Activated CD4-positive, CD25-positive, alpha-beta regulatory T cell (primary cell): ENCODE data around the gene QARS1.

Experiments
- DNase-seq, 4 experiments: peaks; one replicate each; lab custom pipeline; 2025; lab: John Stamatoyannopoulos, UW

QARS1 gene

DNA sequence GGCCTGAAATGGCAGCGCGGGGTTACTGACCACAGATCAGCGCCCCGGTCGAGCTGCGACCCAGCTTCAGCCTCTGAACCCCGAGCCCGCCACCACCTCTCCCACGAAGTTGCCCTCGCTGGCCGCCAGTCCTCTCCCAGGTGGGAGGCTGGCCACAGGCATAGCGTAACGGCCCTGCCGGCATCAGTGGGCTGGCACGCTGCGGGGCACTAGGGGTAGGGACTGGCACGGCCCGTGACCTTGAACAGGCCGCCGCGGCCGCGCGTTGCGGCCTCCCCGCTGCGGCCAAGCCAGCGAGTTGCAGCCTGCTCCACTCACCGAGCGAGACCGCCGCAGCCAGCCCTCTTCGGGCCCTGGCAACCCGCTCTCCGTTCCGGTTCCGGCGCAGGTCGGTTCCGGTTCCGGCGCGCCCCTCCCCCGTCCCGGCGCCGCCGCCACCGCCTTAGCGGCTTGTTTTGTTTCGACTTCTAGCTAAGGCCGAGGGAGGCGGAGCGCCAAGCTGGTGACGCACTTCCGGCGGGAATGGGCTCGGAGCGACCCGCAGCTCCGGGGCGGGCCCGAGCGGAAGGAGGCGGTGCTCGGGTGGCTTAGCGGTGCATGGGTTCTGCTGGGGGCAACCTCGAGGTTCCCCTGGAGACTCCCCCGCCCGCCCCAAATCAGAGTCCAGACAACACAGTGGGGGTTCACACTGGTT is 16.0 kb upstream of the QARS1 start, which contains the start of gene USP19:
USP19 (minus strand) TSS at position 386 of the 694 bp plus-strand sequence. CDS start 1,678 bp downstream, outside the sequence.
- peak; percentile 83 to 91 (median 87) for DNase-seq

DNA sequence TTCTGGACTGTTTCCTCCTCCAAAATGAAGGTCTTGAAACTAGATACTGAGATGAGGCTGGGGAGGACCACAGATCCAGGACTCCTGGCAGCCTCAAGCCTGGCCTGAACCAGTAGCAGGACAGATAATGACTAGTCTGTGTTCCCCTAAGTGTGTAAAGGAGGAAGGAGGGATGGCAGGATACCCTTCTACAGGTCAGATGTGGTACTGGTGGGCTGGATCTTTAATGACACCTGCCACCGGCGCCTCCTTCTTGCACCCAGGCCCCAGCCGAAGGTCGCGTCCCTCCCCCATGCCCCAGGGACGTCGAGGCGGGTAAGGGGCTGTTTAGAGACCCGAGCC is 15.5 kb upstream of the QARS1 start:
- no peak for DNase-seq

DNA sequence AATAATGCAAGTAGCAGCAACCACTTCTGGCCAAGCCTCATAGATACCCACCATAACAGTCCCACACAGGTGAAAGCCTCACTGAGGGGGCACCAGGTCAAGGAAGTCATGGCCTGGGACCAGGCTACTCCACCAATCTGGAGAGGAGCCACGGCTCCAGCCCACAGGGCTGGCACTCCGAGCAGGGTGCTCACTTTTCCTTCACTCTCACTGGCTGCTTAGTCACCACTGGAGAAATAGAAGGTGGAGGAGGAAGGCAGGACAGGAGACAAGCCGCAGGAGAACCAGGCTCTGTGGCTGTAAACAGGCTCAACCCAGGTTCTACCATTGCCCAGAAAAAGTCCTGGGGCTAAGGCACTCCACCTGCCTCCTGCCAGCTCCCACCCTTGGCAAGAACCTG is 14.9 kb upstream of the QARS1 start:
- DNase-seq, result no peak

DNA sequence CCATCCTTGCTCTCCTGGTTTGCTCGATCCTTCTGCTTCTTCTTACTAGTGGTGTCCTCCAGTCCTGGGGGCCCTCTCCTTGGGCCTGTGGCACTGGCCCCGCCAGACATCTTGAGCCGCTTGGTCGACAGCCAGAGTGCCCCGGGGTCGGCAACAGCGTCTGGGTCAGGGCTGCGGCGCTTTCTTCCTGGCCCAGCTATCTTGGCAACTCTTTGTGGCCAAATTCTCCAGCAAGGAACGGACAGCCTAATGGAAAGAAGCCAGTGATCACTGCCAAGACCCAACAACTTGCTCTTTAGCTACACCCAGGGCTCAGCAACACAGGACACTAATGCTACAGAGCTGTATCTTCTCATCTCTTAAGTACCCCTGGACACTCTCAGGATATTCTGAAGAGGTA is 14.5 kb upstream of the QARS1 start:
- no peak for DNase-seq

DNA sequence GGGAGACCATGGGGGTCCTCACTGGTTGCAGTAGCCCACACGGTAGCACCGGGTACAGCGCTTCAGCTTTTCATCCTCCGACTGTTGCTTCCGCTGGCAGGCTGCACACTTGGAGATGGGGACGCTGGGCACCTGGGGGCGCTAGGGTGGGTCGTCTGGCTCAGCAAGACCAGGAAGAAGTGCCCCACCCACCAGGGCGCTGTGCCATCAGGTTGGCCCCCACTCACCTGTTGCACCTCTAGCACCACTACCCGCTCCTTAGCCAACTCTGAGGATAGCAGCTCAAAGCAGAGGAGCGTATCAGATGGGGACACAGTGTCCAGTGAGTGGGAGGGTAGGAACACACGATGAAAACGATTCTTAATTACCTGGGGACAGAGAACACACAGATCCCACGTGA is 7.7 kb upstream of the QARS1 start:
- no peak for DNase-seq

DNA sequence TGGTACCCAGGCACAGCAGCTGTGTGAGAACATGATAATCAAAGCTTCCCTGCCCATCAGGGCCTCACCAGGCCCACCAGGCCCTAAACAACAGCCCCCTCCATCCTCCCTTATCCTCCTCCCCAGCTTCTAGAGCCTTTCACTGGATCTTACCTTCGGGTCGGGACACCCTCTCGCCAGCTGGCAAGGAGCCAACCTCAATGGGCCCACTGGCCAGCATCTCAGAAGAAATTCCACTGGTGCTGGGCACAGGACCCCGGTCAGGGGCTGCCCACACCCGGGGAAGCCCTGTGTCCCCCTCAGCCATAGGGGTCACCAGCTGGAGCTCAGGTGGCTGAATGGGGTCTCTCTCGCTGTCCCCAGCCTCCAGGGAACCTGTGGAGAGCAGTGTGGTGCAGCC is 6.8 kb upstream of the QARS1 start:
- DNase-seq, result no peak

DNA sequence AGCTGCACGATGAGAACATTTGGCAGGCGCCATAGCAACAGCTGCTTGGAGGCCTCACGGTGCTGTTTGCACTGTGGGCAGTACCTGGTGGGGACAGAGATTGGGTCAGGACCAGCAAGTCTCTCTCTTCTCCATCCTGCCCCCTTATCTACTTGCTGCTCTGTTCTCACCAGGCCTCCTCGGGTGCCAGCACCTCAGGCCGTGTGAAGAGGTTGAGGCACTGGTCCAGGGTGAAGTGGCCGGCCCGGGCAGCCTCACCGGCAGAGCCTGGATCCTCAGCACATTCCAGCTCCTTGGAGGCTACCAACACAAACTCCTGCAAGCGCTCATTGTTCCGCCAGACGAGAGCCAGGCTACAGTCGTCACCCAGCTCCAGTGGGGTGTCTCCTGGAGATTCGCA is 6.2 kb upstream of the QARS1 start:
- no peak for DNase-seq

DNA sequence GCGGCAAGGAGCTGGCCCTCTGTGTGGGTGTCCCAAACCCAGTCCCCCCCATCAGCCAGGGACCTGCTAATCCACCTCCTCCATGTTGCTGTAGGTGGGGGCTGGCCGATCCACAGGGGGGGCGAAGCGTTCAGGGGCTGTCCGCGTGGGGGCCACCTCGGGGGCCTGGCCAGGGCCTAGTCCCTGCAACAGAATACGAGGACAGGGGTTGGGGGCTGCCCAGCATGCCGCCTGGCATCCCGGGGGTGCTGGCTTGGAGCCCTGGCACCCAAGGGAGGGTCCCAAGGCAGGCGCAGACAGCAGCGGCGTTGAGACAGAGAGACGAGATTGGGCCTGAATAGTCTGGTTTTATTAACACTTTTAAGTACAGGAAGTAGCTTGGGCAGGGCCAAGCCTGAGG is 3.8 kb upstream of the QARS1 start:
- DNase-seq, result no peak

DNA sequence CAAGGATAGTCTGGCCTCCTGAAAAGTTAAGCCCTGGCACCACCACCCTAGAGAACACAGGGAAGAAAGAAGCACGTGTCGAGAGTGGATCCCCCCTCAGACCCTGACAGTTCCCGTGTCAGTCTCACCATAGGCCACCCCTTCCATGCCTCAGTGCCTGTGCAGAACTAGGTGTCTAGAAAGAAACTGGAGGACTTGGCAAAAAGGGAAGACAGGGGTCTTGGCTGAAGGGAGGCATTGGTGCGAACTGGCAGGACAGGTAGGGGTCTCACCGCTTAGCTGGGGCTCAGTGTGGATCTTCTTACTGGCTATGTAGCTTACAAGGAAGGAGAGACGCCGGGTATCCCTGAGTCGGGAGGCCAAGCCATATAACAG is 518 bp downstream of the QARS1 start:
- DNase-seq, result no peak

DNA sequence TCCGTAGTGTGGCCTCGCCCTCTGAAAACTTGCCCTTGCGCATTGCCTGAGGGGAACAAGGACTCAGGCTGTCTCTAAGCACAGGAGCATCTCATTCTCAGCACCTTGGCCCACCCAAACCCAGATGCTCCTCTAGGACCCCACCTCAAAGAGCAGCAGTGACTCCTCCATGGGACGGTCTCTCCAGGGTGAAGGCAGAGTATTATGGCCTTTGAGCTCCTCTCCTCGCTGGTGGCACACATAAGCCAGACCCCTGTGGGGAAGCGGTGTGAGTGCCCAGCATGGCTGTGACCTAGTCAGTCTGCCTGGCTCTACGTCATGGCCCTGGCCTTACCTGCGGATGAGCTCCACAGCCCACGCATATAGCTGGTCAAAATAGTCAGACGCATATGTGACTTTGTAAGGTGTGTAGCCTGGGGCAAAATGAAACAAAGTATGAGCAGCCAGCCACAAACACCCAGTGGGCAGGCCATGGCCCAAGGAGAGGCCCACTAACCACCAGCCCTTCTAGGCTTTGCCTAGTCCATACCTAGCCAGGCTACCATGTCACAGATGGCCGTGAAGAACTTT is 4.4 kb downstream of the QARS1 start:
- DNase-seq, result no peak

DNA sequence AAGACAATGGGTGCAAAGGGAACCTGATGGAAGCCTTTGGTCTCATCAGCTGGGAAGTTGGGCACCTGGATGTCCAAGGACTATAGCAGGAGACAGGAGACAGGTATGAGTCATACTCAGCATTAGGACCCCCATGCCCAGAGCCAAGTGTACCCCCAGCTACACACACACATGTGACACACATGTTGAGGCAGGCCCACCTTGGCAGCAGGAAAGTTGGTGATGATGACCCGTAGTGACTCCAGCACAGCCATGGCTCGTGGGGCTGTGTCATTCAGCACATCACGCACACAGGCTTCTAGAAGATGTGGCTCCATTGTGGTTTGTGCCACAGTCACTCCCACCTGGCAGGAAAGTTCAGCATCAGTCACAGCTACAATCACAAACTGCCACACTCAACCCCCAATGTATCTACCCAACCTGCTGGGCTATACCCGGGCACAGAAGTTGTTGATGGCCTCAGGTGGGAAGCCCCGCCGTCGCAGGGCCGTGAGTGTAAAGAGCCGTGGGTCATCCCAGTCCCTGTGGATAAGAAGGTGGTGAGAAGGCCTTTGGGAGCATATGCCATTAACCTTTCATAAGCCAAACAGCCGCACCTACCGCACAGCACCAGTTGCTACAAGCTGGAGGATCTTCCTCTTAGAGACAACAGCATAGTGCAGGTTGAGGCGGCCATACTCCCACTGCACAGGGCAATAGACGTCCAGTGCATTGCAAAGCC is 5.5 kb downstream of the QARS1 start:
- no peak for DNase-seq

DNA sequence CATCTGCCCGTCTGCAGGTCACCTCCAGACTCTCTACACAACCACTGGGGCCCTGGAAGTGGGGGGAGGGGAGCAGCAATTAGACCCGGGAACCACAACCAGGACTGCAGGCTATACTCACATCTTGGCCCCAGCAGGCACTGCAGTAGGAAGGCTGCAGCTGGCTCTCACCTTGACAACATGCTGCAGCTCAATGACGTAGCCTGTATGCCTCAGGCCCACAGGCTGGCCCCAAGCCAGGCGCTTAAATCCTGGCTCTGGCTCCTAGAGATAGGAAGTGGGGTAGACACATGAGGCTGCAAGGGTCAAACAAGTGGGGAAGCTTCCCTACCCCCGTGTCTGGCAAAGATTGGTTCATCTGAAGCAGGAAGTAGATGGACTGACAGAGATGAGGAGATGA is 6.1 kb downstream of the QARS1 start:
- DNase-seq, result no peak

DNA sequence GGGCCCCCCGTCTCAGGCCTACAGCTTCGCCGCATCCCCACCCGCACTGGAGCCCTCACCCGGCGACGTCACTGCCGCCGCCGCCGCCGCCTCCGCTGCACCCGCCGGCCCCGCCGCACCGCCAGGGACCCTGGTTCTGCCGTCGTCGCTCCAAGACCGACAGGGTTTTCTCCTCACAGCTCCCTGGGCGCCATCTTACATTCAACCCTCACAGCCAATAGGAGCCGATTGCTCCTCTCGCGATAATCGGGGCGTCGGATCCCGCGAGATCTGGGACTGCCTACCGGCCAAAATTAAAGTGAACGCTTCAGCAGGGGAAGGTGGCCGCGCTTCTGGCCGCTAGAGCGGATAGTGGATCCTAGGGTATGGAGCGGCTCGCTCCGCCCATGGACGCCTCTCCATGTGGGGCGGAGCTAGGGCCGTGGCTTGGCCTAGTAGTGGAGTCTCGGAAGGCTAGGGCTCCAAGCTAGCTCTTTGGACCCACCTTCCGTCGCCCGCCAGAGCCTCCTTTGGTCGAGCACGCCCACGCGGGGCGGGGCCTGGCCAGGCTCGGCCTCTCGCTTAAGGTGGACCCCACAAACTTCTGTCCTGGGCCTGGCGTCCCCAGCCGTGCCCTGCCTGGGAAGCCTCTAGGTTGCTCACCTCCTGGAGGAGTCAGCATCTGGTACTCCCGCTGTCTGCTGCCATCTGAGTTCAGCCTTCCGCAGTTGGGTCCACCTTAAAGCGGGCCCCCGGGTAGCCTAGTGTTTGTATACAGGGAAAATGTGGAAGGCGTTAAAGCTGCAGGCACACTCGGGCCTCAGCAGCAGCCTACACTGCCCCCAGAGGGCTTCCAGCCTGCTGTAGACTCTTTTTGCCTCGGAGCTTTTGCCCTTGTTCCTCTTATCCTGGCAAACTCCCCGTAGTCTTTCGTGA is 10.4 kb downstream of the QARS1 start, which contains the start of gene QRICH1:
QRICH1 (minus strand) TSS at position 219 of the 915 bp plus-strand sequence. CDS start 17,054 bp downstream, outside the sequence.
- DNase-seq, result peak; percentile 87 to 93 (median 90)

DNA sequence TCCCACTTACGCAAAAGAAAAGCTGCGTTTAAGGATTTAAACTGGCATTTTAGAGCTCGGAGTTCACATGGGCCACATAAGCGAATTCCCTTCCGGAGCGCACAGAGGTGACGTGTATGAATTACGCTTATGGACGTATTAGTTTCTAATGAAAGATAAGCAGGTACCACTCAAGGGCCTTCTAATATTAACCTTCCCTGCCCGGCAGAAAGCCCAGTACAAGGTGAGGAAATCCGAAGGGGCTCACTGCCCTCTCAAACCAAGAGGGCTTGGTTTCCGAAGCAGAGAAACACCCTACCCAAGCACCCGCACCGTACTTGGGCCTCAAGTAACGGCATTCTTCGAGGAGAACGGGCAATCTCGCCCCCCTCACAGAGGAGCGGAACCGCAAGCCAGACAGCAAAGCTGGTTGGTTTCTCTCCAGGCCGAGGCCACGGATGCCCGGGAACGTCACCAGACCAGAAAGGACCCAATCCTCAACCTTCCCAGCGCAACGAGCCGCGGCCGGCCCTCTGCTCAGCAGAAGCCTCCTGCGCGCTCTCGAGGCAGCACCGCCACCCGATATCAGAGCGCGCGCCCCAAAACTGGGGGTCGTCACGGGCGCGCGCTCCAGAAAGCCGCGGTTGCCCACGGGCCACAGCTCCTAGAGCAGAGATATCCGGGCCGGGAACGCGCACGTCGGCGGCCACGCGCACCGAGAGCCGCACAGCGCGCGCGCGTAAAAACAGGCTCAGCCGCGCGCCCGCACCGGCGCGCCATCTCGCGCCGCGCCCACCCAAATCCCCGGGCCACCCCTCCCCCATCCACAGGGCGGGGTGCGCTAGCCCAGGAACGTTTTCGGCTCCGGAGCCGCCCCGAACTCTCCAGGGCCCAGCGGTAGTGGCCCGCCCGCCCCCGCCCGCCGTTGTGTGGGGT is 11.4 kb downstream of the QARS1 start:
- DNase-seq, result peak; percentile 68 to 74 (median 72)

DNA sequence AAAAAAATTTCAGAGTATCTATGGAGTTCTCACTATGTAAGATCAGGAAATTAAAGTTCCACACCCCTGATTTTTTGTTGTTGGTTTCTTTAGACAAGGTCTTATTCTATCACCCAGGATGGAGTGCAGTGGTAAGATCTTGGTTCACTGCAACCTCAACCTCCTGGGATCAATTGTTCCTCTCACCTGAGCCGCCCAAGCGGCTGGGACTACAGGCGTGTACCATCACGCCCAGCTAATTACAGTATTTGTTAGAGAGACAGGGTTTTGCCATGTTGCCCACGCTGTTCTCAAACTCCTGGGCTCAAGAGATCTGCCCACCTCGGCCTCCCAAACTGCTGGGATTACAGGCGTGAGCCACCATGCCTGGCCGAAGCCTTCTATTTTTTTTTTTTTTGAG is 23.1 kb downstream of the QARS1 start:
- no peak for DNase-seq

DNA sequence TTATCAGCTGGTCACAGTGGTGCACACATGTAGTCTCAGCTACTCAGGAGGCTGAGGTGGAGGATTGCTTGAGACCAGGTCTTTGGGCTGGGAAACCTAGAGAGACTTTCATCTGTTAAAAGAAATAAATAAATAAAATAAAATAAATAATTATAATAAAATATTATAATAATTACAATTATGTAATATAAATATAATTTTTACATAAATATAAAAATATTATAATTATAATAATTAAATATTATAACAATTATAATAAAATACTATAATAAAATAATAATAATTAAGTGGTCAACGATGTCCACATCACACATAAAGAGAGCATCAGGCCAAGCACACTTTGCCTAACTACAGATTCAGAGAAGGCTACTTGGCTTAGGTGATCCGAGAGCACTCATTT is 25.3 kb downstream of the QARS1 start:
- DNase-seq, result no peak

DNA sequence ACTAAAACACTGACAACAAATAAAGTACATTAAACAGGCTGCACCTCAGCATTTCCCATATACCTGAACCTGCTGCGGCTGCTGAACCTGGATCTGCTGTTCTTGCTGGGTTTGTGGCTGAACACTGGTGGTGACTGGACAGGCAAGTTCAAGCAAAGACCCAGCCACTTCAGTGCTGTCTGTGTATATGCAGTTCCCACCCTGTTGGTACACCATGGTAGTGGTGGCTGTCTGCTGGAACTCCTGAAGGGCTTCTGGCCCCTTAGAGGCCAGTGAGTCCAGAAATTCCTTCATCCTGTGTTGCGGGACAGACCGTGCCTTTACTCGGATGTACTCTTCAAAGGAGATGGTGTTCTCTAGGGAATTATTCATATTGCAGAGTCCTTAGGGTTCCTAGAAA is 27.9 kb downstream of the QARS1 start:
- DNase-seq, result no peak

DNA sequence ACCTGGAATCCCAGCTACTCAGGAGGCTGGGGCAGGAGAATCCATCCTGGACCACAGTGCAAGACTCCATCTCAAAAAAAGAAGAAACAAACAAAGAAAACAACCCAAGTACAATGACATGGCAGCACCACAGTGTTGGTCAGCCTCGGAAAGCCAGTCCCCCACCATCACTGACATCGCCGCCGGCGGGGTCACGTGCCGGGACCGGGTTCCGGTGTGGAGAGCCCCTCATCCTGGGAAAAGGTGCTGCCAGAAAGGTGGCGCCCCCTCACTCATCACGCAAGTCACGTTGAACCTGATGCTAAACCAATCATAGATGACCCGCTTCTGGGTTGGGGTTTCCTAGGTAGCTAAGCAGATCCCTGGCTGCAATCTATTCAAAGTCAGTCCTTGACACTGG is 28.4 kb downstream of the QARS1 start:
- no peak for DNase-seq

DNA sequence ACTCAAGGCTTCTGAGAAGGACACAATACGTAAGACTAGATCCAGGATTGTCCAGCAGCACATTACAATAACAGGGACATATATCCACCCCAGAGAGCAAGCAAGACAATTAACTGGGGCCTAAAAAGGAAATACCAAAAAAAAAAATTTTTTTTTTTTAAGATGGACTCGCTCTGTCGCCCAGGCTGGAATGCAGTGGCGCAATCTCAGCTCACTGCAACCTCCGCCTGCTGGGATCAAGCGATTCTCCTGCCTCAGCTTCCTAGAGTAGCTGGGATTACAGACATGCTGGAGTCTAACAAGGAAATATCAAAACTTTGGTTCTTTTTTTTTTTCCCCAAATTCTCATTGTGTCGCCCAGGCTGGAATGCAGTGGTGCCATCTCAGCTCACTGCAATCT is 46.5 kb downstream of the QARS1 start:
- DNase-seq, result no peak

DNA sequence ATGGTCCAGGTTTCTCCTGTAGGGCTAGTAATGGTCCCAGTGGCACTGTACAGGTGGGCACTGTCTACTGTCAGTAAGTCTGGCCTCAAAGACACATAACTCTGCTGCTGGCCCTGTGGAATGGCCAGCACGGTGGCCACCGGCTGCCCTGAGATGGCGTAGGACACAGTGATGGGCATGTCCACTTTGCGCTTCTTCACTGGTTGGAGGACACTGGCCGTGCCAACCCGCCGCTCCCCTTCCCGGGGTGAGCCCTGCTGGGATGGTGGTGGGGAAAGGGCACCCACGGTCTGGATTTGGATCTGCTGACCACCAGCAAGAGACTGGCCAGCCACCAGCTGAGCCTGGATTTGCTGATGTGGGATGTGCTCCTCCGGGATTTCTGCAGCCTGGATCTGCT is 47.3 kb downstream of the QARS1 start:
- no peak for DNase-seq

DNA sequence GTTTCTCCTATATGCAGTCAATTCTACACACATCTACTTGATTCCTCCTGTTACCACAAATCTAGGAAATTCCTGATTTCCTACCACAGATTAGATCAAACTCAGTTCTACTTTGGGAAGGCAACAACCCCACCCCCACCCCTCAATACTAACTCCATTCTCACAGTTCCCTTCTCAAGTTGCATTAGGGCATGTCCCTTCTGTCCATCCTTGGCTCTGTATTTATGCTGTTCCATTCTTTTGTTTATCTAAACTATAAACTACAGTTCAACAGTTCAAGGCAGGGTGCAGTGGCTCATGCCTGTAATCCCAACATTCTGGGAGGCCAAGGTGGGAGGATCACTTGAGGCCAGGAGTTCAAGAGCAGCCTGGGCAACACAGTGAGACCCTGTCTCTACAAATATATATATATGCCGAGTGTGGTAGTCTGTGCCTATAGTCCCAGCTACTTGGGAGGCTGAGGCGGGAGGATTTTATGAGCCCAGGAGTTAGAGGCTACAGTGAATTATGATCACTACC is 50.2 kb downstream of the QARS1 start:
- DNase-seq, result no peak
